ENCODE measurements around the gene SKA2. TPM values are rescaled to one million over a fixed set of nuclear protein-coding genes. Genes with fewer than 3 reads are reported as not detected.
"Not testable (repeated sequence)": the region's sequence is repeated elsewhere in the genome, so short reads cannot be mapped to it uniquely, and the experiment has no call there.

SKA2 gene, protein sequence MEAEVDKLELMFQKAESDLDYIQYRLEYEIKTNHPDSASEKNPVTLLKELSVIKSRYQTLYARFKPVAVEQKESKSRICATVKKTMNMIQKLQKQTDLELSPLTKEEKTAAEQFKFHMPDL
- 10 to 100 TPM; 49.2 to 56.1 TPM for total RNA-seq

DNA sequence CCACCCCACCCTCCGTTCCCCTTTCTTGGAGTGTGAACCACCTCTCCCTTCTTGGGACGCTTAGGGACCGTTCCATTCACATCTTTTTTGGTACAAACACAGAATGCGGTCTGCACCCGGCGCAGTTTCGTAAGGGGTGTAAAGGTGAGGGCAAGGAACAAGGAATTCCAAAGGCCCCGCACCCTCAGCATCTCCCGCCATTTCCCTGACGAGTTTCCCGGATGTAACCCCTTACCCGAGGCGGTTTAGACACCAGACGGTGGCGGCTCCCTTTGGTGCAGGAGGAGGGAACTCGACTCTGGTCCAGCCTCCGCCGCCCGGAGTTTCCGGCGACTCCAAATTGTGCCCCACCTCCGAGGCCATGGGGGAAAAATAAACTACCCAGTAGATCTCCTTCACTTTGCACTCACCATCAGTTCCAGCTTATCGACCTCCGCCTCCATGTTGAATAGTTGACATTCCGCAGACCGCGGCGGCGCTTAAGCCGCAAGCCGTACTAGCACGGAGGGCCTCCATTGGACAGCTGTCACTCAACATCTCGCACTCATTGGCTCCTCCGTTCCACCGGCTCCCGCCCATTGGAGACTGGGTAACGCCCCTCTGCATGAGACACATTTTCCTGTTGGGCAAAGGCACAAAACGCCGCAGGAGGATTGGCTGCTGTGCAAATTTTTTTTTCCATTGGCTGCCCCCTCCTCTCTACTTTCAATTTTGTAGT, at the start of gene SKA2:
TSS of gene SKA2 (minus strand) at position 466 of the 718 bp plus-strand sequence. CDS start at position 443, 23 bp downstream.
- POLR2A ChIA-PET: interaction anchor here (0.9 to 2.1 kb wide), 2 partner anchors 16 to 48 kb away, joined by 7 to 19 read pairs; partner anchors contain the start of gene TRIM37
- CTCF ChIA-PET: interaction anchor here (0.6 kb wide), 1 partner anchor 103 kb away, joined by 3 read pairs; no protein-coding TSS in a partner anchor

DNA sequence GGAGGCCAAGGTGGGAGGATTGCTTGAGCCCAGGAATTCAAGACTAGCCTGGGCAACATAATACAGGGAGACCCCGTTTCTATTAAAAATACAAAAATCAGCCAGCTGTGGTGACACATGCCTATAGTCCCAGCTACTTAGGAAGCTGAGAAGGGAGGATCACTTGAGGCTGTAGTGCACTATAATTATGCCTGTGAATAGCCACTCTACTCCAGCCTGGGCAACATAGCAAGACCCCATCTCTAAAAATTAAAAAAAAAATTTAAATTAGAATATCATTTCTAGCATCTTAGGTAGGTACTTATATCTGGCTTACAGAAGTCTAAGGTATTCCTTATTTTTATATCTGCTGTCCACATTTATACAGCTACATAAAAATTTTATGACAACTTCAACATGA, 47.3 kb upstream of the SKA2 start:
- ChIA-PET POLR2A (no interaction called here), CTCF (interaction anchor here (0.6 kb wide), 1 partner anchor 30 kb away, joined by 3 read pairs; no protein-coding TSS in a partner anchor)

DNA sequence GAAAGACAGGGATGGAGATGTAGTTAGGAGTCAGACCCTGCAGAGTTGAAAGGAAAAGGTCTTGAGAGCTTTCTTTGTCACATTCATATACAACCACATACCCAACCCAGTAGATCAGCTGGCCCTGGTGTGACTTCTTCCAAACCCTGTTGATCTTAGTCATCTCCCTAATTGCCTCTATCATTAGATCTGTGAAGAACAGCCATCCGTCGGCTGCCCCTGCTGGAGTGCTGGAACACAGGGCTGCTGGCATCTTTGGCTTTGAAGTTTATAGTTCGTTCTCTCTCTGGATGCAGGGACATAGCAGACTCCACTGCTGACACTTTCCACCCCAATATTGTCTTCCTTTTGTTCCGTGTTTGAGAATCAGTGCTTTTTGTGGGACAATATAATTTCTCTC, 44.4 kb upstream of the SKA2 start:
- ChIA-PET CTCF (no interaction called here), POLR2A (no interaction called here)

DNA sequence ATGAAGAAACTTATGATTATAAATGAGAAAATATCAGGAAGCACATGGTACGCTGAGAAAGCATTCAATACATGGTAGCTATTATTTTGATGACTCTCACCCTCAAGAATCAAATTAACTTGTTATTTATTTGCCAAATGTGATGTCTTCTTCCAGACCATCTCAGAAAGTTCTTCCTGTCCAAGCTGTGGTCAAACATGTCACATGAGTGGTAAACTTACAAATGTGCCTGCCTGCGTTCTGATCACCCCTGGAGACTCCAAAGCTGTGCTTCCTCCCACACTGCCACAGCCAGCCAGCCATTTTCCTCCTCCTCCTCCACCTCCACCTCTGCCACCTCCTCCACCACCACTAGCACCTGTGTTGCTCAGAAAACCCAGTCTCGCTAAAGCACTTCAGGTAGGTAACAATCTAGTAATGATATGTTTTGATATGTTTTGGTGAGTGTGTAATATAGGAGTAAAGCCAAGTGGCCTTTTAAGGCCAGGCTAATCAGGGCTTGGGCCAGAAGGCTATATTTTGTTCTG, 38.4 kb upstream of the SKA2 start:
- POLR2A ChIA-PET: no interaction called here
- CTCF ChIA-PET: no interaction called here

DNA sequence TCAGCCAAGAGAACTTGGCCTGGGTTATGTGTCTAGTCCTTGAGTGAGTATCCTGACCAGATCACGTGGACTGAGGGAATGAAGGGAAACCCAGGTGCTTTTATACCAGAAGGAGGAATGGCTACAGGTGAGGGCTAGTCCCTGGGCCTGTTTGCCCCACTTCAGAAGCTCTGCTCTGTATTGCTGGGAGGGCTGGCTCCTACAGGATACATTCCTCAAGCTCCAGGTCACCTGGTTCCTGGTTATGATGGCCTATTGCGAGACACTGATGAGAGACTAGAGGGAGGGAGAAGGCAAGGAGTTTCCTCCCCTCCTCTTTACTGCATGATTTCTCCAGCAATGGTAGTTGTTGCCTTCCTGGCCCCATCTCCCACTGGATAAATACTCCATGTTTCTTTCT, 35.8 kb upstream of the SKA2 start:
- POLR2A ChIA-PET: no interaction called here
- CTCF ChIA-PET: no interaction called here

DNA sequence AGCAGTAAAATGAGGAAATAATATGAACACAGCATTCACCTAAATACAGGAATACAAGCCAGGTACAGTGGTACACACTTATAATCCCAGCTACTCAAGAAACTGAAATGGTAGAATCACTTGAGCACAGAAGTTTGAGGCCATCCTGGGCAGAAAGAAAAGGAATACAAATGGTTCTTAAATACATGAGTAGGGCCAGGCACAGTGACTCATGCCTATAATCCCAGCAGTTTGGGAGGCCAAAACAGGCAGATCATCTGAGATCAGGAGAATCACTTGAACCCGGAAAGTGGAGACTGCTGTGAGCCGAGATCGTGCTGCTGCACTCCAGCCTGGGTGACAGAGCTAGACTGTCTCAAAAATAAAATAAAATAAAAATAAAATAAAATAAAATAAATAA, 31.9 kb upstream of the SKA2 start:
- ChIA-PET CTCF (interaction anchor here (0.7 kb wide), 1 partner anchor 15 kb away, joined by 3 read pairs; no protein-coding TSS in a partner anchor), POLR2A (no interaction called here)

DNA sequence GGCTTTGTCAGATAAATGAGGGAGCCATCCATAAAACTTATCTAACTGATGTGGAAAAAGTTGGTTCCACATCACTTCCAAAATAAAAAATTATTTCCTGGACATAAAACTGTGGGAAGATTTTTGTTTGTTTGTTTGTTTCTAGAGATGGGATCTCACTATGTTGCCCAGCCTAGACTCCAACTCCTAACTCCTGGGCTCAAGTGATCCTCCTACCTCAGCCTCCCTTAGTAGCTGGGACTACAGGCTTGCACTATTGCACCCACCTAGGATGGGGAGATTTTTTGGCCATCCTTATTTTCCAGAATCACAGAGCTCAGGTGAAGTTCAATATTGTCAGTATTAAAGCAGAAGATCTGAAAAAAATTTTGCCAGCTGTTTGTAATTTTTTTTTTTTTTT, 31.0 kb upstream of the SKA2 start:
- POLR2A ChIA-PET: no interaction called here
- CTCF ChIA-PET: interaction anchor here (0.7 kb wide), 1 partner anchor 15 kb away, joined by 3 read pairs; no protein-coding TSS in a partner anchor

DNA sequence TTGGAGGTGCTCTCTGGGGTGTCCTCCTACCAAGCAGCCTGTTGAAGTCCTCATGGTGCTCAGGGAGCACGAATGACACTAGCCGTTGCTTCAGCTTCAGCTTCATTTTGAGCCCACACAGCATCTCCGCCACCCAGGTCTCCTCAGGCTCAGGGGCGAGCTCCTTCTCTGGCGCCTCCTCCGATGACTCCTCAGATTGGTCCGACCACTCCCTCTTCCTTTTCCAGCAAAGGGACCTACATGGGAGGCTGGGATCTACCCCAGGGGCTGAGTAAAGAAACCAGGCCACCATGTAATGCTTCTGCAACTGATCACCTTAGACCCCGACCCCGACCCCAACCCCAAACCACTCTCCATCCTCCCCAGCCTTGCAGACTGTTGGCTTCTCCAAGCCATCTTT, 26.5 kb upstream of the SKA2 start:
- ChIA-PET CTCF (no interaction called here), POLR2A (no interaction called here)

DNA sequence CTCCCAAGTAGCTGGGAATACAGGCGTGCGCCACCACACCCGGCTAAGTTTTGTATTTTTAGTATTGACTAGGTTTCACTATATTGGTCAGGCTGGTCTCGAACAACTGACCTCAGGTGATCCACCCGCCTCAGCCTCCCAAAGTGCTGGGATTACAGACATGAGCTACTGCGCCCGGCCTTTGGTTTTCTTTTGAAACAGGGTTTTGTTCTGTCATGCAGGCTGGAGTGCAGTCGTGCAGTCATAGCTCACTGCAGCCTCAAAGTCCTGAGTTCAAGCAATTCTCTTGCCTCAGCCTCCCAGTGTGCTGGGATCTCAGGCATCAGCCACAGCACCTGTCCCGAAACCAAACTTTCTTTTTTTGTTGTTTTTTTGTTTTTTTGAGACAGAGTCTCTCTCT, 25.6 kb upstream of the SKA2 start:
- ChIA-PET POLR2A (no interaction called here), CTCF (no interaction called here)

DNA sequence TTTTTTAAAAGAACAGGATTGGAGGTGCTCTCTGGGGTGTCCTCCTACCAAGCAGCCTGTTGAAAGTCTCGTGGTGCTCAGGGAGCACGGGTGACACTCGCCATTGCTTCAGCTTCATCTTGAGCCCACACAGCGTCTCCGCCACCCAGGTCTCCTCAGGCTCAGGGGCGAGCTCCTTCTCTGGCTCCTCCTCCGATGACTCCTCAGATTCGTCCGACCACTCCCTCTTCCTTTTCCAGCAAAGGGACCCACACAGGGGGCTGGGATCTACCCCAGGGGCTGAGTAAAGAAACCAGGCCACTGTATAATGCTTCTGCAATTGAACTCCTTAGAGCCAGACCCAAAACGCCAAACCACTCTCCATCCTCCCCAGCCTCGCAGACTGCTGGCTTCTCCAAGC, 24.6 kb upstream of the SKA2 start:
- CTCF ChIA-PET: interaction anchor here (0.6 kb wide), 1 partner anchor 1481 kb away, joined by 5 read pairs; no protein-coding TSS in a partner anchor

DNA sequence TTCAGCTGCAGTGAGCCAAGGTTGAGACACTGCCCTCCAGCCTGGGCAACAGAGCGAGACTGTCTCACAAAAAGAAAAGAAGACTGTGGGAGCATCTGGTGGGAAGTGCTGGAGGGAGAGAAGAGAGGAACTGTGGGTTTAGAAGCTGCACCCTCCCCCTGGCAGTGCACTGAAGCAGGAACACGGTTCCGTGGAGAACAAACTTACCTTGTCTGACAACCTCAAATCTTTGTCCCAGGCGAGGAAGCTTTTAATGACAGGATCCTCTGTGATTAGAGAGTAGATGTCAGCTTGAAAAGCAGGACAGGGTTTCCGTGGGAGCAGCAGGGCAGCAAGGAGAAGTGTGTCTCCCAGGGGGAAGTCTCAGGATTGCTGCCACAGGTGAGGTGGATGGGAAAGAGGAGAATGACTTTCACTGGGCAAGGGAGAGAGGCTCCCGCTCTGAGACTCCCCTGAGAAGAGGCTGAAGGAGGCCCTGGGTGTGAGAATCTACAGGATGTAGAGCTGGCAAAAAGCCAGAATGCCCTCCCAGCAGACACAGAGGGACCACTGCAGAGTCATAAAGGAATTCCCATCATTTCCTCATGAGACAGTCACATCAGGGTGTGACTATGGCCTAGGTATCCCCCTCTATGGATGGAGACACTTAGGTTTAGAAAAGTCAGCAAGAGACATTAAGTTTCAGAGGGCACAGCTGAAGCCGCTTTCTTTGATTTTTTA, 23.4 kb upstream of the SKA2 start:
- ChIA-PET POLR2A (no interaction called here), CTCF (interaction anchor here (0.9 kb wide), 1 partner anchor 70 kb away, joined by 3 read pairs; no protein-coding TSS in a partner anchor)

More for the DNA sequence above, 24.6 kb upstream of the SKA2 start:
- POLR2A ChIA-PET: not testable (repeated sequence)

DNA sequence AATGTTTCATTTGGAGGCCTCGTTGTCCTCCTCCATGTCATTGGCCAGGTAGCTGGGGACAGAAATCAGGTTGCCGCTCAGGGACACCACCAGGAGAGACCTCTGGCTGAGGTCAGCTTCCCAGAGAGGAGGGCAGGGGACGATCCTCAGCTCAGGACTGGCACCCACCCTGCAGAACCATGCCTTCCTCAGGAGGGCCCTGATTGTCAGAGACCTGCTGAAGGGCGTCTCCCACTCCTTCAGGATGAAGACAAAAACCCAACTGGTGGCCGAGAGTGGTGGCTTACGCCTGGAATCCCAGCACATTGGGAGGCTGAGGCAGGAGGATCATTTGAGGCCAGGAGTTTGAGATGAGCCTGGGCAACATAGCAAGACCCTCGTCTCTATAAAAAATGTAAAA, 20.1 kb upstream of the SKA2 start:
- ChIA-PET POLR2A (no interaction called here), CTCF (no interaction called here)

DNA sequence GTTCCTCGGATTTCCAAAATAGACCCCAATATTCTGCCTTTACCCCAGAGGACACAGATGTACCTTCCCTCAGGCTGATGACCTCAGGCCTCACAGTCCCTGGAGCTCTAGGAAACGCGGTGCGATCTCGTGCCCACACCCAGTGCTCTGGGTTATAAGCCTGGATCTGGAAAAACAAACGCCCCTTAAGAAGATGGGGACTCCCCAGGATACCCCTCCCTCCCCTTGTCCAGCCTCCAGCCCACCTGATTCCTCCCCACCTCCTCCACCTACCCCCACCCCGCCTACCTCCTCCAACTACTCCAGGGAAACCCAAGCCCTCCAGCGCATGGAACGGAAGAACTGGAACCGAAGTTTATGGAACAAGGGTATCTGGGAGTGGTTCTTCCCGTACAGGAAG, 19.7 kb upstream of the SKA2 start:
- ChIA-PET CTCF (no interaction called here), POLR2A (no interaction called here)

DNA sequence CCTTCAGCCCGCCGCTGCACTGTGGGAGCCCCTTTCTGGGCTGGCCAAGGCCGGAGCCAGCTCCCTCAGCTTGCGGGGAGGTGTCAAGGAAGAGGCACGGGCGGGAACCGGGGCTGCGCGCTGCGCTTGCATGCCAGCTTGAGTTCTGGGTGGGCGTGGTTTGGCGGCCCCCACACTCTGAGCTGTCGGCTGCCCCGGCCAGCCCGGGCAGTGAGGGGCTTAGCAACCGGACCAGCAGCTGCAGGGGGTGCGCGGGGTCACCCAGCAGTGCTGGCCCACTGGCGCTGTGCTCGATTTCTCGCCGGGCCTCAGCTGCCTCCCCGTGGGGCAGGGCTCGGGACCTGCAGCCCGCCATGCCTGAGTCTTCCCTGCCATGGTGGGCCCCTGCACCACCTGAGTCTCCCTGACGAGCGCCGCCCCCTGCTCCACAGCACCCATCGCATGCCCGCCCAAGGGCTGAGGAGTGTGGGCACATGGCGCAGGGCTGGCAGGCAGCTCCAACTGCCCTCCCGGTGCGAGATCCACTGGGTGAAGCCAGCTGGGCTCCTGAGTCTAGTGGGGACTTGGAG, 17.5 kb upstream of the SKA2 start:
- CTCF ChIA-PET: no interaction called here
- POLR2A ChIA-PET: interaction anchor here (0.5 to 0.6 kb wide), 2 partner anchors 38 to 49 kb away, joined by 3 read pairs; no protein-coding TSS in a partner anchor

DNA sequence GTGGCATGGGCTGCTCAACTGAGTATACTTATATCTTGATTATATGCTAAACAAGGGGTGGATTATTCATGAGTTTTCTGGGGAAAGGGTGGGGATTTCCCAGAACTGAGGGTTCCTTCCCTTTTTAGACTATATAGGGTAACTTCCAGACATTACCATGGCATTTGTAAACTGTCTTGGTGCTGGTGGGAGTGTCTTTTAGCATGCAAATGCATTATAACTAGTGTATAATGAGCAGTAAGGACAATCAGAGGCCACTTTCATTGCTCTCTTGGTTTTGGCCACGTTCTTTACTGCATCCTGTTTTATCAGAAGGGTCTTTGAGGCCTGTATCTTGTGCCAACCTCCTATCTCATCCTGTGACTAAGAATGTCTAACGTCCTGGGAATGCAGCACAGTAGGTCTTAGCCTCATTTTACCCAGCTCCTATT, 12.6 kb upstream of the SKA2 start:
- ChIA-PET CTCF (no interaction called here), POLR2A (no interaction called here)

DNA sequence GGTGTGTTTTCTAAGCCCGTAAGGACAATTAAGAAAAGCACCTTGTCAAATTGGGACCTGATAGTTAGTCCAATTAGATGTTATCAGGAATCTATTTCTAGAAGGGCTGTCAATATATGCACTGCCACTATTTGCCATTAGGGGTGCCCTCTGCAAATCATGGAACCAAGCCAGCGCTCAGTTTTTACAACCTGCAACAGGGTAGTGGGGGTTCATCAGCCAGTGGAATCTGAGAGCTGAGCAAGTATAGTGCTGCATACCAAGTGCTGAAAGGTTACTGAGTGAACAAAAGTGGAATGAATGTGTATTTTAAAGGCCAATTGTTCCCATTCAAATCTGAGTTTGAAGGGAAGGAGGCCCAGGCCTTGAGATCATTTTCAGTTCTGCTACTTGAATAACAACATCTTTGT, 11.0 kb upstream of the SKA2 start:
- CTCF ChIA-PET: no interaction called here
- POLR2A ChIA-PET: no interaction called here

DNA sequence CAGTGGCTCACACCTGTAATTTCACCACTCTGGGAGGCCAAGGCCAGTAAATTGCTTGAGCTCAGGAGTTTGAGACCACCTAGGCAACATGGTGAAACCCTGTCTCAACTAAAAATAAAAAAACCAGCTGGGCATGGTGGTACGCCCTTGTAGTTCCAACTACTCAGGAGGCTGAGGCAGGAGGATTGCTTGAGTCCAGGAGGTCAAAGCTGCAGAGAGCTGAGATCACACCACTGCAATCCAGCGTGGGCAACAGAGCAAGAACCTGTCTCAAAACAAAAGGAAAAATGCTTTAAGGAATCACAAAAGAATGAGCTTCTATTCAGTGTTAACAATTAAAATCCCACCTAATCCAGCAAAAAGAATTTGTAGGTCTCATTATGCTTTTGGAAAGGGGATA, 6.5 kb upstream of the SKA2 start:
- POLR2A ChIA-PET: no interaction called here
- CTCF ChIA-PET: no interaction called here

DNA sequence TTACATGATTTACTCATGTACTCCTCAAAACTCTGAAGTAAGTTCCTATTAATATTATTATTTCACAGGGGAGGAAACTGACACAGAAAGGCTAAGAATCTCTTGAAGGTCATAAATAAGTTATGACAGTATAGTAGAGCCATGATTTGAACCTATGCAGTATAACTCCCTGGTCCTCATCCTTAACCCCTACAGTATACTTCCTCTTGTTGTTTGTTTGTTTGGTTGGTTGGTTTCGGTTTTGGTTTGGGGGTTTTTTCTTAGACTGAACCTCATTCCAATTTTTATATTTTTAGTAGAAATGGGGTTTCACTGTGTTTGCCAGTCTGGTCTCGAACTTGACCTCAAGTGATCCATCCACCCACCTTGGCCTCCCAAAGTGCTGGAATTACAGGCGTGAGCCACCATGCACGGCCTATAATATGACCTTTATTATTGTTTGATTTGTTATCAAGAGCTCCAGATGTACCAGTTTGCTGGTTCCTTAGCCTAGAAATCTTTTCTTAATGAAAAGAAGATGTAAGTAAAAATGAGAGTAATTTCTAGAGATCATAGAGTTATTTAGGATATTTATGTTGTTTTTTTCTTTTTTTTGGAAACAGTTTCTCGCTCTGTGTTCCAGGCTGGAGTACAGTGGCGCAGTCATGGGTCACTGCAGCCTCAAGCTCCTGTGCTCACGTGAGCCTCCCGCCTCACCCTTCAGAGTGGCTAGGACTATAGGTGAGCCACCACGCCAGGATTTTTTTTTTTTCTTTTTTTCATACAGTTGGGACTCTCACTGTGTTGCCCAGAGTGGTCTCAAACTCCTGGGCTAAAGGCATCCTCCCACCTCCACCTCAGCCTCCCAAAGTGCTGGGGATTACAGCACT, 5.4 kb upstream of the SKA2 start:
- CTCF ChIA-PET: no interaction called here
- POLR2A ChIA-PET: no interaction called here

All from activated CD8-positive, alpha-beta memory T cell treated with anti-CD3 and anti-CD28 coated beads for 36 hours (primary cell).